Neural cell (in vitro differentiated cells): ENCODE data around the gene PPIB.

ENCODE experiments used
- EP300 ChIP-seq: fragments of 450-650 bp; conservative IDR thresholded peaks from 2 replicates; pipeline ENCODE4 v1.6.1; 2014; ENCODE audit warnings: antibody characterized with exemption, mild to moderate bottlenecking, moderate library complexity; ENCODE audit not compliant: poor library complexity, severe bottlenecking
- EZH2 ChIP-seq: fragments of 200-600, 300-800 bp; shearing (Covaris generic), sonication (generic); IDR thresholded peaks from 2 replicates; pipeline ENCODE4 v1.6.1; 2014; ENCODE audit warnings: antibody characterized with exemption, low read length, borderline replicate concordance, mild to moderate bottlenecking; ENCODE audit not compliant: insufficient read depth, poor library complexity, severe bottlenecking
- MXI1 ChIP-seq: fragments of 450-650 bp; conservative IDR thresholded peaks from 2 replicates; pipeline ENCODE4 v1.6.1; 2014; ENCODE audit warnings: antibody characterized with exemption, mild to moderate bottlenecking; ENCODE audit not compliant: poor library complexity, severe bottlenecking
- POLR2AphosphoS5 ChIP-seq: IDR thresholded peaks from 2 replicates; pipeline ENCODE4 v1.6.1; 2012
- RAD21 ChIP-seq: fragments of 450-650 bp; conservative IDR thresholded peaks from 2 replicates; pipeline ENCODE4 v1.6.1; 2014; ENCODE audit warnings: antibody characterized with exemption, mild to moderate bottlenecking, moderate library complexity
- SMC3 ChIP-seq: fragments of 450-650 bp; conservative IDR thresholded peaks from 2 replicates; pipeline ENCODE4 v1.6.1; 2014; ENCODE audit warnings: antibody characterized with exemption, mild to moderate bottlenecking, moderate library complexity; ENCODE audit not compliant: poor library complexity
- TAF1 ChIP-seq: IDR thresholded peaks from 2 replicates; pipeline ENCODE4 v1.6.1; 2012; ENCODE audit warnings: low read depth
- TF ChIP-seq, protein P1 (sequence below): fragments of 450-650 bp; IDR thresholded peaks from 2 replicates; pipeline ENCODE4 v1.5.1; 2014; ENCODE audit warnings: antibody characterized with exemption, mild to moderate bottlenecking, moderate library complexity; ENCODE audit not compliant: poor library complexity, severe bottlenecking
- TF ChIP-seq, protein P2 (sequence below): IDR thresholded peaks from 2 replicates; pipeline ENCODE4 v1.6.1; 2012; ENCODE audit warnings: borderline replicate concordance

DNA sequence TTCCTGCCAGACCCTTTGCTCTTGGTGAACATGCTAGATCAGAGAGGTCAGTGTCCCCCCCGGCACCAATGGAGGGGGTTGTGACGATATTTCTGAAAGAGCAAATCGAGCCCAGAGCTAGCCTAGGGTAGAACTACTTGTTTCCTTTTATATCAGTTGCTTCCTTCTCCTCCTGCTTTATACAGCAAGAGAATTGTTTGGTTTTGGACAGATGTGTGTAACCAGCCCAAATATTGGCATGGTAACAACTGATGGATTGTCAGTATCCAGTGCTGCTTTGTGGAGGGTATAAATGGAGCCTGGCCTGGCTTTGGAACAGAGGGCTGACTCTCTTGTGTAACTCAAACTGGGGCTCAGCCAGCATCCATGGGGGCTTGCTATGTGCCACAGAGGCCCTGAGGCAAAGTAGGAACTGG is 39.9 kb downstream of the PPIB start:
- TF ChIP-seq, protein P1, sequence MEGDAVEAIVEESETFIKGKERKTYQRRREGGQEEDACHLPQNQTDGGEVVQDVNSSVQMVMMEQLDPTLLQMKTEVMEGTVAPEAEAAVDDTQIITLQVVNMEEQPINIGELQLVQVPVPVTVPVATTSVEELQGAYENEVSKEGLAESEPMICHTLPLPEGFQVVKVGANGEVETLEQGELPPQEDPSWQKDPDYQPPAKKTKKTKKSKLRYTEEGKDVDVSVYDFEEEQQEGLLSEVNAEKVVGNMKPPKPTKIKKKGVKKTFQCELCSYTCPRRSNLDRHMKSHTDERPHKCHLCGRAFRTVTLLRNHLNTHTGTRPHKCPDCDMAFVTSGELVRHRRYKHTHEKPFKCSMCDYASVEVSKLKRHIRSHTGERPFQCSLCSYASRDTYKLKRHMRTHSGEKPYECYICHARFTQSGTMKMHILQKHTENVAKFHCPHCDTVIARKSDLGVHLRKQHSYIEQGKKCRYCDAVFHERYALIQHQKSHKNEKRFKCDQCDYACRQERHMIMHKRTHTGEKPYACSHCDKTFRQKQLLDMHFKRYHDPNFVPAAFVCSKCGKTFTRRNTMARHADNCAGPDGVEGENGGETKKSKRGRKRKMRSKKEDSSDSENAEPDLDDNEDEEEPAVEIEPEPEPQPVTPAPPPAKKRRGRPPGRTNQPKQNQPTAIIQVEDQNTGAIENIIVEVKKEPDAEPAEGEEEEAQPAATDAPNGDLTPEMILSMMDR, result no peak
- TF ChIP-seq RAD21 (no peak), EZH2 (no peak), MXI1 (no peak), POLR2AphosphoS5 (no peak), SMC3 (no peak), EP300 (no peak), TAF1 (no peak)
- TF ChIP-seq, protein P2, sequence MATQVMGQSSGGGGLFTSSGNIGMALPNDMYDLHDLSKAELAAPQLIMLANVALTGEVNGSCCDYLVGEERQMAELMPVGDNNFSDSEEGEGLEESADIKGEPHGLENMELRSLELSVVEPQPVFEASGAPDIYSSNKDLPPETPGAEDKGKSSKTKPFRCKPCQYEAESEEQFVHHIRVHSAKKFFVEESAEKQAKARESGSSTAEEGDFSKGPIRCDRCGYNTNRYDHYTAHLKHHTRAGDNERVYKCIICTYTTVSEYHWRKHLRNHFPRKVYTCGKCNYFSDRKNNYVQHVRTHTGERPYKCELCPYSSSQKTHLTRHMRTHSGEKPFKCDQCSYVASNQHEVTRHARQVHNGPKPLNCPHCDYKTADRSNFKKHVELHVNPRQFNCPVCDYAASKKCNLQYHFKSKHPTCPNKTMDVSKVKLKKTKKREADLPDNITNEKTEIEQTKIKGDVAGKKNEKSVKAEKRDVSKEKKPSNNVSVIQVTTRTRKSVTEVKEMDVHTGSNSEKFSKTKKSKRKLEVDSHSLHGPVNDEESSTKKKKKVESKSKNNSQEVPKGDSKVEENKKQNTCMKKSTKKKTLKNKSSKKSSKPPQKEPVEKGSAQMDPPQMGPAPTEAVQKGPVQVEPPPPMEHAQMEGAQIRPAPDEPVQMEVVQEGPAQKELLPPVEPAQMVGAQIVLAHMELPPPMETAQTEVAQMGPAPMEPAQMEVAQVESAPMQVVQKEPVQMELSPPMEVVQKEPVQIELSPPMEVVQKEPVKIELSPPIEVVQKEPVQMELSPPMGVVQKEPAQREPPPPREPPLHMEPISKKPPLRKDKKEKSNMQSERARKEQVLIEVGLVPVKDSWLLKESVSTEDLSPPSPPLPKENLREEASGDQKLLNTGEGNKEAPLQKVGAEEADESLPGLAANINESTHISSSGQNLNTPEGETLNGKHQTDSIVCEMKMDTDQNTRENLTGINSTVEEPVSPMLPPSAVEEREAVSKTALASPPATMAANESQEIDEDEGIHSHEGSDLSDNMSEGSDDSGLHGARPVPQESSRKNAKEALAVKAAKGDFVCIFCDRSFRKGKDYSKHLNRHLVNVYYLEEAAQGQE, result no peak
